ENCODE data around the gene IGFBP1. TPM values are rescaled to one million over a fixed set of nuclear protein-coding genes. Genes with fewer than 3 reads are reported as not detected.

IGFBP1 gene
- total and polyA plus RNA-seq, 2 donors (not counting 1 experiment from before 2014, with no cell fraction given), result not detected

GRCh38 chr7:45909561-45909960 is 21.3 kb downstream of the IGFBP1 start:
- H3K9ac ChIP-seq (ENCODE audit: low read length), result no peak overlapping the region
- Mint-ChIP-seq H3K4me3 (no peak overlapping the region), H3K4me1 (no peaks in the 10 kb centered on the region), H3K9me3 (ENCODE audit: insufficient read depth) (no peaks in the 10 kb centered on the region), H3K27ac (no peak overlapping the region), H3K27me3 (peaks cover 12% of the 10 kb centered on the region)
- peaks cover 0 to 2% (median 0%) of the 10 kb centered on the region in 3 donors for H3K9me3 ChIP-seq (ENCODE audit: control extremely low read depth in 1 of 3, control insufficient read depth in 2 of 3, insufficient read depth in 1 of 3, low read length in 2 of 3)
- no peak overlapping the region for H3K27ac ChIP-seq (ENCODE audit: low read length in 2 of 2)
- no peaks in the 10 kb centered on the region for H3K27me3 ChIP-seq (replicated peaks in 1 of 4; ENCODE audit: control extremely low read depth in 1 of 4, control insufficient read depth in 3 of 4, insufficient read depth in 4 of 4, low read length in 3 of 4)
- POLR2A ChIA-PET, result no interaction called here
- intact Hi-C loops (cut with micrococcal nuclease), result no loop called here
- no peak overlapping the region for H3K4me2 ChIP-seq (replicated peaks; ENCODE audit: low read depth, low read length, poor library complexity, severe bottlenecking)
- H3K79me2 ChIP-seq (ENCODE audit: control insufficient read depth, insufficient read depth, low read length), result no peaks in the 10 kb centered on the region
- CTCF ChIA-PET, result no interaction called here
- DNase-seq (no peak), ATAC-seq (ENCODE audit: low read depth) (no peak)
- no peak overlapping the region for H2AFZ ChIP-seq (ENCODE audit: insufficient read depth, low read depth, low read length, poor library complexity, severe bottlenecking)
- no peaks in the 10 kb centered on the region for H4K20me1 ChIP-seq (ENCODE audit: control insufficient read depth, insufficient read depth, low read length, poor library complexity, severe bottlenecking)
- H3K4me3 ChIP-seq (ENCODE audit: control extremely low read depth in 1 of 5, extremely low read depth in 1 of 5, insufficient read depth in 1 of 5, low read depth in 2 of 5, low read length in 4 of 5), result no peak overlapping the region
- TF ChIP-seq CTCF (IDR thresholded peaks at IDR 0.05) (no peak), EZH2 (IDR thresholded peaks at IDR 0.05; ENCODE audit: borderline replicate concordance, insufficient read depth, low read depth, low read length, poor library complexity, severe bottlenecking) (no peak)
- no peaks in the 10 kb centered on the region for H3K4me1 ChIP-seq (ENCODE audit: control insufficient read depth in 2 of 2, insufficient read depth in 2 of 2, low read length in 2 of 2)
- H3K36me3 ChIP-seq (replicated peaks in 1 of 2; ENCODE audit: control extremely low read depth in 1 of 2, control insufficient read depth in 1 of 2, extremely low read depth in 1 of 2, insufficient read depth in 2 of 2, low read length in 1 of 2), result no peaks in the 10 kb centered on the region

- Histone ChIP-seq H3K79me2 (ENCODE audit: control insufficient read depth, insufficient read depth, low read length) (no peaks in the 10 kb centered on the region), H3K27ac (ENCODE audit: low read length in 2 of 2) (no peak overlapping the region), H3K27me3 (replicated peaks in 1 of 4; ENCODE audit: control extremely low read depth in 1 of 4, control insufficient read depth in 3 of 4, insufficient read depth in 4 of 4, low read length in 3 of 4) (no peaks in the 10 kb centered on the region), H2AFZ (ENCODE audit: insufficient read depth, low read depth, low read length, poor library complexity, severe bottlenecking) (no peak overlapping the region), H3K9me3 (ENCODE audit: control extremely low read depth in 1 of 3, control insufficient read depth in 2 of 3, insufficient read depth in 1 of 3, low read length in 2 of 3) (peaks cover 0 to 2% (median 0%) of the 10 kb centered on the region in 3 donors), H3K4me2 (replicated peaks; ENCODE audit: low read depth, low read length, poor library complexity, severe bottlenecking) (no peak overlapping the region), H4K20me1 (ENCODE audit: control insufficient read depth, insufficient read depth, low read length, poor library complexity, severe bottlenecking) (no peaks in the 10 kb centered on the region), H3K4me1 (ENCODE audit: control insufficient read depth in 2 of 2, insufficient read depth in 2 of 2, low read length in 2 of 2) (no peaks in the 10 kb centered on the region), H3K4me3 (ENCODE audit: control extremely low read depth in 1 of 5, extremely low read depth in 1 of 5, insufficient read depth in 1 of 5, low read depth in 2 of 5, low read length in 4 of 5) (no peak overlapping the region), H3K9ac (ENCODE audit: low read length) (no peak overlapping the region), H3K36me3 (replicated peaks in 1 of 2; ENCODE audit: control extremely low read depth in 1 of 2, control insufficient read depth in 1 of 2, extremely low read depth in 1 of 2, insufficient read depth in 2 of 2, low read length in 1 of 2) (no peaks in the 10 kb centered on the region)
- POLR2A ChIA-PET, result no interaction called here
- no peak for TF ChIP-seq CTCF (IDR thresholded peaks at IDR 0.05)
- no peak for TF ChIP-seq EZH2 (IDR thresholded peaks at IDR 0.05; ENCODE audit: borderline replicate concordance, insufficient read depth, low read depth, low read length, poor library complexity, severe bottlenecking)
- intact Hi-C loops (cut with micrococcal nuclease), result no loop called here
- CTCF ChIA-PET, result no interaction called here
- Mint-ChIP-seq H3K4me1 (no peaks in the 10 kb centered on the region), H3K9me3 (ENCODE audit: insufficient read depth) (no peaks in the 10 kb centered on the region), H3K27ac (no peak overlapping the region), H3K27me3 (peaks cover 15% of the 10 kb centered on the region), H3K4me3 (no peak overlapping the region)
- DNase-seq (no peak), ATAC-seq (ENCODE audit: low read depth) (no peak)
- 93% methylated on average over 2 of the region's 3 CpGs for WGBS (ENCODE audit: insufficient coverage)
These were observed 22.6 kb downstream of the IGFBP1 start for GRCh38 chr7:45910855-45911254.

All from B cell (primary cell).